Measurements from ENCODE around the gene PLK3.
"Not testable (repeated sequence)": the region's sequence is repeated elsewhere in the genome, so short reads cannot be mapped to it uniquely, and the experiment has no call there.

PLK3 gene

DNA sequence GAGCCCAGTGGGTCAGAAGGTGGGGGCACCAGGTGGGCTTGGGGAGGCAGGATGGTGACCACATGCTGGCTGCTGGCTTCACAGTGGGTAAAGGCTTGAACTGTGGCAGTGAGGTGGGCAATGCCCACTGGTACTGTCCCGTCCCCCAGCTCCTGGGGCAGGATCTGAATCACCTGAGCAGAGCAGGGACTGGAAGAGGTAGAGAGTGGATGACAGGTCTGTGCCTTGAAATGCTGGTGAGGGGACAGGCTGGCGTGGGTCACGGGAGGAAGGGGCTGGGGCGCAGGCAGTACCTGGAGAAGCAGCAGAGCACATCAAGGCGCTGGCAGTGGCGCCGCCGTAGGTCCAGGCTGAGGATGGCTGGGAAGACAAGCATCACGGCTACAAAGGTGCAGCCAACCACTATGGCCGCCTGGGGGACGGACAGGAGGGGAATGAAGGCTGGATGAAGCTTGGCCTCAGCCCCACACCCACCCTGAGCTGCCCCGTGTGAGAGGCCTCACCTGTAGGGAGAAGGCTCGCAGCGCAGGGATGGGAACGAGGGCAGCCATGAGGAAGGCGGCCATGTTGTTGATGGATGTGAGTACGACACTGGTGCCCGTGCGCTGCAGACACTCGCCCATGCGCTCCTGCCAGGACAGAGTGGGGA is 27.9 kb downstream of the PLK3 start:
- ATAC-seq (no peak), DNase-seq (no peak)

DNA sequence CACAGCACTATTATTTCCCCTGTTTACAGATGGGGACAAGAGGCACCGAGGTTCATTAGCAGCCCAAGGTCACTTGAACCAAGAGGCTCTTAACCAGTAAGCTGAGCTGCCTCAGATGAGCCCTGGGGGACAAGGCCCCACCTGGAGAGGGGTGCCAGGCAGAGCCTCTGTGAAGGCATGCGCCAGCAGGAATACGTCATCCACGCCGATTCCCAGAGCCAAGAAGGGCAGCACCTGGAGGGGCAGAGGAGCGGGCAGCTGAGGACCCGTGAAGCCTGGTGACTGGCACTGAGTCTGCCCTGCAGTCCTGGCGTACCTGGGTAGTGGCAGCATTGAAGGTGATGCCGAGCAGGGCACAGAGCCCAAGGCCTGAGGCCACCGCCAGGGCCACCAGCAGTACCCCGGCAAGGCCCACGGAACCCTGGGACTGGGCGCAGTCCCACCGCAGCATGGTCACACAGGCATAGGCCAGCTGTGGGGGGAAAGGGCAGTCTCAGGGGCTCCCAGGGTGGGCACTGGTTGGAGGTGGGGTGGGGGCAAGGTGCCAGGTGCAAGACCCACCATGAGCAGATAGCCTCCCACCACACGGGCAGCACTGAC is 28.8 kb downstream of the PLK3 start:
- DNase-seq (no peak), ATAC-seq (no peak)

DNA sequence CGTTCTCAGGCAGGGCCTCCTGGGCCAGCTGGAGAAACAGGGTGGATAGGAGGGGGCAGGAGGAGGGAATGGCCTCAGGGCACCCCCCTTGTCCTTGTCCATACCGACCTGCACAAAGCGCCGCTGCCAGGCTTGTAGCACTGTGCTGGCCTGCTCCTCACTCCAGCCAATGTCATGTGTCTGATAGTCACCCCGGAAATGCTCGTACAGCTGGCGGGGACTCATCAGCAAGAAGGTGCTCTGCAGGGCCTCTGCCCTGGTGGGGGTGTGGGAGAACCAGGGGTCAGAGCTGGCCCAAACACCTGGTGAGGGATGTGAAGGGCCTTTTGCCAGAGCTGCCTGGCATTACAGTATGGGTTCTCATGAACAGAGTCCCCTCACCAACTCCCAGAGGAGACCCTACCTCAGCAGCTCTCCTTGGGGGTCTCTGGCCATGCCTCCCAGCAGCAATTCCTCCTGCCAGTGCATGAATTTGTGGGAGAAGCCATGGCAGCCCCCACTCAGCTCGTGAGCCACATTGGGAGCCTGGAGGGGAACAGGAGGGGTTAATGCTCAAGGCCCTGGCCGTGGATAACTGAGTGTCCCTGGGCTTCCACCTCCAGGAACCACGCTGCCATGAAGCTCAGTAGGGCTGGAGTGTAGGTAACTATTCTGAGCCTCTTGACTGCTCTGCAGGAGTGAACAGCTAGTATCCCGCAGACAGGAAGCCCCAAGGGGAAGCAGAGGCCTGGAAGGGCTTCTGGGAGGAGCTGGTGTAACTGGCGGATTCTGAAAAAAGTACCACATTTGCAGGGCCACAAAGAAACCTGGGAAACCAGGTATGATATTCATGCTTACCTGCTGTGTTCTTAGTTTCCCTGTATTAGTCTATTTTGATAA is 29.6 kb downstream of the PLK3 start:
- no peak for DNase-seq
- ATAC-seq: no peak

DNA sequence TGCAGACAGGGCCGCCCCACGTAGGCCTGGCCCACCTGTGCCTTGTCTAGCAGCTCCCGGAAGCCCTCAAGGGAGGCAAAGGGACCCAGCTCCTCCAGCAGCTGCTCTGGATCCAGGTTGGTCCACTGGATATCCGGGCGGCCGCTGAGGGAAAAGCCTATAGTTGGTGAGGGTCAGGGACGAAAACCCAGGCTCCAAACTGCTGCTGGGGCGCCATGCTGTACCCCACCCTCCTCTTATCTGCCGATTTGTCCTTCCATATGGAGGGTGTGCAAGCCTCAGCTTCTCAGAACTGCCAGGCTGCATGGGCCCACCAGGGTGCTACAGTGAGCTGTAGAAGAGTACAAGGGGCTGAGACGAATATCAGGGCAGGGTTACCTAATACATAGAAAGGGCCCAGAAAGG is 30.7 kb downstream of the PLK3 start:
- ATAC-seq (no peak), DNase-seq (no peak)

DNA sequence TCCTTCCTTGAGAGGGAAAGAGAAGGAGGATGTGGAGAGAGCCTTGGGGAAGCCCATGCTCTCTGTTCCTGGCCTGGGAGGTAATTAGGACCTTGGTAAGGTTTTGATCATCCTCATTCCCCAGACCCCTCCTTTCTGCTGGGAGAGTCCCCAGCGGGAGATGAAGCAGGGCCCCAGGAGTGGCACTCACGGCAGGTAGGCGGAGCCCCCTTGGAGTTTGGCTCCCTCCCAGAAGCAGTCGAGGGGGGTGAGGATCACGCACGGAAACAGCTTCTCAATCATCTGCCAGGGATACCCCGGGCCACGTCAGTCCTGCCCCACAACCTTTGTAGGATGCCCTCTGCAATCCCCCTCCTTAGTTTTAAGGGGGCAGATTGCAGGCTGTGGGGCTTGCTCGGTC is 31.3 kb downstream of the PLK3 start:
- ATAC-seq: no peak
- DNase-seq: no peak

DNA sequence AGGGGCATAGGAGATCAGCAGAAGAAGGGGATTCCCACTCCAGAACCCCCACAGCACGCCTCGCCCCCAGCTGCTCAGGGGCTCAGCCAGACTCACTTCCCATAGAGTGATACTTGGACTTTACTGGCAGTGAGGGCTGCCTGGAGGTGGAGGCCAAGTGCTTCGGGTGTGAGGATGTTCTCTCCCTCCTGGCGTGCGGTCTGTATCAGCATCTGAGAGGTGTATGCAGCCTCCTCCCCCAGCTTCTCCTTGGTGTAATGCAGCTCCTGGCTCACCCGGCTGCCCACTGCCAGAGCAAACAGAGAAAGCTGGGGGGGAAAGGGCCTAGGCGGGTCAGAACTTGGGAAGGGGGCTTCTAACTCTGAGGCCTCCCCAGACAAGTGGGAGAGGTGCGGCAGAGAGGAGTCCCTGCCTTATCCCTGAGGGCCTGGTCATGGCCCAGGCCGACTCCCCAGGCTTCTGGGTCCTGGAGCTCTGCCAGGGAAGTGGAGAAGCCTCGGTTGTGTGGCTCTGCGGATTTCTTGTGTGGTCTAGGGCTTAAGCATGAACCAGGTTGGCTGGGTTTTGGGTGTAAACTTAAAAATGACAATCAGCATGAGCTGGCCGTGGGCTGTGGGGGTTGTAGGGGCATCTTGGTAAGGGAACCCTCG is 32.0 kb downstream of the PLK3 start:
- DNase-seq (no peak), ATAC-seq (no peak)

DNA sequence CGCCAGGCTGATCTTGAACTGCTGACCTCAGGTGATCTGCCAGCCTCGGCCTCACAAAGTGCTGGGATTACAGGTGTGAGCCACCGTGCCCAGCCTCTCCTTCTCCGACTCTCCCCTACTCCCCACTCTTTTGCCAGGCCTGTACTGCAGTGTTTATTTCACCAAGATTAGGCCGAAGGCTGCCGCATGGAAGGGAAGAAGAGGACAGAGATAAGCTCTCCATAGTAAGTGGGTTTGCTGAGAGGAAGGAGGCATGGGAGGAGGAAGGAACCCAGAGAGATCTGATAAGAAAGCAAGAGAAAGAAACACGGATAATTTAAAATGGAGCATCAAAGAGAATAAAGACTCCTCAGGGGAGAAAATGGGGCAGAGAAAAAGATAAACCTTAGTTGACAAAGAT is 34.2 kb downstream of the PLK3 start:
- no peak for DNase-seq

DNA sequence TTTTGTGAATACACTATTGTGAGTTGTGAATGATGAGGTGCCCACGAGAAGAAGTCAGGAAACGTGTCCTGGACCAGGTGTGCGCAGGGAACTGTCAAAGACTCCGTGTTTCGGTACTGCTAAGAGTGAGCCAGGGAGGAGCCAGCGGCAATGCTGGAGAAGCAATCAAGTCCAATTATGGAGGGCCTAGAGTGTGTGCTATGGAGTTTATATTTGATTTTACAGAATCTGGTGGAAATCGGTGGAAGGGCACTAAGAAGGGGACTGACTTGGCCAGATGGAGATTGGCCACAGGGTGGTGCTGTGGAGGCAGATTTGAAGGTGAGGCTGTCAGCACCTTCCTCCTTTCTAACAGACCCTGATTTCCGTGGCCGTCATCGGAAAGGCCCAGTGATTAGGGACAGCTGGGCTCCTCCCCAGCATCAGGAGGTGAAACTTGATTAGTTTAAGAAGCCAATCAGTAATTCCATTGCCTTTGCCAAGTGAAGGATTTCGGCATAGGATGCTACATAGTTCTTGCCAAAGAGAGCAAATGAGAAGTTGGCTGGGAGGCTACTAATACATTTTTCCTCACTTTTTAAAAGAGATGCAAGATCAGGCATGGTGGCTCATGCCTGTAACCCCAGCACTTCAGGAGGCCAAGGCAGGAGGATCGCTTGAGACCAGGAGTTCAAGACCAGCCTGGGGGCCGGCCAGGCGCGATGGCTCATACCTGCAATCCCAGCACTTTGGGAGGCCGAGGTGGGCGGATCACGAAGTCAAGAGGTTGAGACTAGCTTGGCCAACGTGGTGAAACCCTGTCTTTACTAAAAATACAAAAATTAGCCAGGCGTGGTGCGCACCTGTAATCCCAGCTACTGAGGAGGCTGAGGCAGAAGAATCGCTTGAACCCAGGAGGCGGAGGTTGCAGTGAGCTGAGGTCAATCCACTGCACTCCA is 35.8 kb downstream of the PLK3 start:
- DNase-seq: peak; percentile 95
- peak; percentile 93 for ATAC-seq

More for the DNA sequence above, 34.2 kb downstream of the PLK3 start:
- no peak for ATAC-seq

DNA sequence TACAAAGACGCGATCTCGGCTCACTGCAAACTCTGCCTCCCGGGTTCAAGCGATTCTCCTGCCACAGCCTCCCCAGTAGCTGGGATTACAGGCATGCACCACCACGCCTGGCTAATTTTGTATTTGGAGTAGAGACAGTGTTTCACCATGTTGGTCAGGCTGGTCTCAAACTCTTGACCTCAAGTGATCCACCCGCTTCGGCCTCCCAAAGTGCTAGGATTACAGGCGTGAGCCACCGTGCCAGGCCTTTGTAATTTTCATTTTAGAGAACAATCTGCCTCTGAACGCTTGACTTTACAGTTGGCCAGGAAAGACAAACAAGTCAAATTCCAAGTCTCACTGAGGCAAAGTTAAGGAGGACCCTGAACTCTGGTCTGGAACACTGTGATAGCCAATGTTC is 38.1 kb downstream of the PLK3 start:
- ATAC-seq, DNase-seq: not testable (repeated sequence)

DNA sequence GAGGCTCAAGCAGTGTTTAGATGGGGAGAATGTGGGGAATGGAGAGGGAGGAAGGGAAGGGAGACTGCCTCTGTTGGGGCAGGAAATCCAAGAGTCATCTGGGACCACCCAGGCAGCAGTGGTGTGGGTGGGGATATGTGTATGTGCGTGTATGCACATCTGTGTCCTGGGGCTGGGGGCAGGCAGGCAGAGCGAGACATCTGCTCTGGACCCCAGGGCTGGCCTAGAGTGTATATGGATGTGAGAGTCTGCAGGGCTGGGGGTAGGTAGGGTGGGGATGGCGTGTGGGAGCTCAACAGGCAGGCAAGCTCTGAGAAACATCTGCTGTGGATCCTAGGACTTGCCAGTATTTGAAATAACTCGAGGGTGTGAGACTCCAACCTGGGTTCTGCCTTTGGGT is 39.4 kb downstream of the PLK3 start:
- ATAC-seq: no peak

DNA sequence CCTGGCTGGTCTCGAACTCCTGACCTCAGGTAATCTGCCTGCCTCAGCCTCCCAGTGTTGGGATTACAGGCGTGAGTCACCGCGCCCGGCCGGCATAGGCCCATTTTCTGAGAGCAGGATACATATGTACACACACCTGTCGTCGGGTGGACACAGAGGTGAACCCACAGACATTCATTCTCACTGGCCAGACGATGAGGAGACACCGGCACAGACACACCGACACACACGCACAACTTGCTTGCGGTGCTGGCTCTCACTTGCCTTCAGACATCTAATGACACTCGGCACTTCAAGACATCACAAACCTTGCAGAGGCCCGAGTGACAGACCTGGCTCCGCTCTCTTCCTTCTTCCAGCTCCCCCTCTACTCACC is 42.3 kb downstream of the PLK3 start:
- DNase-seq (no peak), ATAC-seq (no peak)

More for the DNA sequence above, 39.4 kb downstream of the PLK3 start:
- DNase-seq: no peak

DNA sequence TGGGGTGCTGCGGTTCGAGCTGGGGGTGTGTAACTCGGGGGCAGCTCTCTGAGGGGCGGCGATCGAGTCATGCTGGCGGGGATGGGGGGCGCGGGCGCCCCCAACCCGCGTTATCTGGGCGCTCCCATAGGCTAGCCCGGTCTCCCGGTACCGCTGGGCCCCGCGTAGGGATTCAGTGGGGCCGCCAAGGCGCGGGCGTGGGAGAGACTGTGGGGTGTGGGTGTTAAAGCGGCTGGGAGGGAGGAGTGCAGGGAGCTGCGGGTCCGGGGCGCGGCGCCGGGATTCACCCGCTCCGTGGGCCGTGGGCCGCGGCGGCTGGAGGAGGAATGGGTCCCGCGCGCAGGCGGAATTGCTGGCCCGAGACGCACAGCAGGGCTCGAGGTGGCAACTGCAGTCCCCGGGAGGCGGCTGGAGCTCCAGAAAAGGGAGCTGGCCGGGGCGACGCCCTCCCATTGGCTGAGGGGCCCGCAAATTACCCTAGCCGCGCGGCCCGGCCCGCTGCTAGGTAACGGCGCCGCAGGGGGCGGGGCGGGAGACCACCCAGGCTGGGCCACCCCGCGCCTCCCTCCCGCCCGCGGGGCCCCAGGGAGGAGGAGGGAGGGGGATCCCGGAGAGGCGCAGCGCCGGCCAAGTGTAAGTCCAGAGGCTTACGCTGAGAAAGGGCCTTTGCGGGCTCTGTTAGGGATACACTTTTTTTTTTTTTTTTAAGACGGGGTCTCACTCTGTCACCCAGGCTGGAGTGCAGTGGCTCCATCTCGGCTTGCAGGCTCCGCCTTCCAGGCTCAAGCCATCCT is 42.9 kb downstream of the PLK3 start, which contains the start of gene PTCH2:
Gene PTCH2 (minus strand): TSS at position 392 of the 794 bp plus-strand sequence. CDS start 321 bp downstream, at position 71.
- ATAC-seq (peak; percentile 76), DNase-seq (peak; percentile 56)

DNA sequence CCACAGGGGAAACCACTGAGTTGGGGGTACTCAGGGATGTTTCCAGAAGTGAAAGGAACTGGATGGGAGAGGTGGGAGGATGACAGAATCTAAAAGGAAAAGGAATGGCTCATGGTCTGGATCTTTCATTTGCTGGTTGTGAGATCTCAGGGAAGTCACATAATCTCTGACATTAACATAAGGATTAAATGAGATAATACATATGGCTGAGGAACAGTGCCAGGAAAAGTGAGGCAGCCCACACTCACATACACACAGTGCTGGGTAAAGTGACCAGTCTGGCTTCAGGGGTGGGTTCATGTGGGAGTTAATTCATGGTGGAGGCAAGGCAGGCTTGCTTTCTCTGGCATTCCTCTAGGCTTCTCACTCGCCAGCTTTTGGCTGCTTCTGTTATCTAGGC is 46.8 kb downstream of the PLK3 start:
- DNase-seq (no peak), ATAC-seq (no peak)

DNA sequence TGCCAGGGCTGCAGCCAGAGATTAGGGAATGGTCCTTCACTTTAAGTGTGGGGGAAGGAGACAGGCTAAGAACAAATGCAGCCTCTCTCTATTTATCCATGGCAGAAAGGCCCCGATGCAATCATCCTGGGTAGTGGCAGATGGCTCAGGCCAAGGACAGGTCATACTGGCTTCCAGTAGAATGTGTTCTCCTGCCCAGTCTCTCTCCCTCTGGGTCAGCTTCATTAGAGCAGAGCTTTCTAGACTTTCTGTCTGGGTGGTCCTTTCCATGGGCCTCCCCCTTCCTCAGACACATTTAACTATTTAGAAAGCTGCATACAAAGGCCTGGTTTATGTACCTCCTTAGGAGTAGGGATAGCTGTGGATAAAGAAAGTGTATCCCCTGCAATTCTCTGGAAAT is 47.7 kb downstream of the PLK3 start:
- no peak for ATAC-seq
- DNase-seq: no peak

DNA sequence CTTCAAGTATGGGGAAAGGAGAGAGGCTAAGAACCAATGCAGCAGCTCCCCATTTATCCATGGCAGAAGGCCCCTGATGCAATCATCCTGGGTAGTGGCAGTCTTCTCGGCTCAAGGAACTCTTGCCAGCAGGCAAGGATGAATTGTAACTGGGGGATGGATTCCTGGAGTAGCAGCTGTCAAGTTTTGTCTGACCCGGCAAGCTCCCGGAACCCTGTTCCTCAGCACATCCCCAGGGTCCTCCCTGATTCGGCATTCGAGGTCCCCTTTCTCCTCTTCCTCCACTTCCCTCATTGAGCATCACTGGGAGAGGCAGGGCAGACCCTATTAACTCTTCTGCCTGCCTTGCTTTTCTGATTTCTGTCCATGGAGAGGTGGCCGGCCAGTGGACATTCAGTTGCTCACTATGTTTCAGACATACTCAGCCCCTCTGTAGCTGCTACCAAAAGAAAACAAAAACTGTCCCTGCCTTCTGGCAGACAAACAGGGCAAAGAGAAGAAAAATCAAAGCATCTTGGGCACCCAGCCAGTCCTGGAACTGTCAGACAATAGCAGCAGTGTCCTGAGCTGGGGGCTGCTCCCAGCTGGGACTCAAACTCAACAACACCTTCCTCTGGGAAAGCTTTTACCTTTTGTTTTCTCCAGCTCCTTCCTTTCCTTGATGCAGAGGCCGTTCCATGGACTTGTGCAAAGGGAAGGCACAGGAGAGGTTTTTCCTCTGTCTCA is 48.4 kb downstream of the PLK3 start:
- no peak for DNase-seq
- ATAC-seq: no peak

DNA sequence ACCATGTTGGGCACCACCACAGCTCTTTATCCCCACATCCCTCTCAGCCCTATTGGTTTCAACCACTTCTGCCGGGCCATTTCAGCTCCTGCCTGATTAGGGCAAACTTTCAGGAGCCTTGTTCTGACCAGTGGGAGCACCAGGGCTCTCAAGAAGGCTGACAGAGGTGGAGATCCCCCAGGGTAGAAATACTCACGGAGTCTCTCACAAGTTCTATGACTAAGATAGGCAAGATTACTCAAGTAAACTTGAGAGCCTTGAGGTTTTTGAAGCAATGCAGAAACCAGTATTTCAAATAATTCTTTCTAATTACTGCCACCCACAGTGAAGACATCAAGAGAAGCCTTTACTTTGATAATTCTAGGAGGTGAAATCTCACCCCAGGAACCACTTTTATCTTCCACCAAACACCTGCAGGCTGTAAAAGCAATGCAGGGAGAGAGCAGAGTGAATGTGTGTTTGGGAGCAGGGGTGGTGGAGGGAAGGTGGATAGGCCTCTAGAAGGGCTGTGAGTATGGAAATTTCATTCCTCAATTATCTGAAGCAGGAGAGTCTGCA is 49.5 kb downstream of the PLK3 start:
- ATAC-seq (peak; percentile 60), DNase-seq (no peak)

DNA sequence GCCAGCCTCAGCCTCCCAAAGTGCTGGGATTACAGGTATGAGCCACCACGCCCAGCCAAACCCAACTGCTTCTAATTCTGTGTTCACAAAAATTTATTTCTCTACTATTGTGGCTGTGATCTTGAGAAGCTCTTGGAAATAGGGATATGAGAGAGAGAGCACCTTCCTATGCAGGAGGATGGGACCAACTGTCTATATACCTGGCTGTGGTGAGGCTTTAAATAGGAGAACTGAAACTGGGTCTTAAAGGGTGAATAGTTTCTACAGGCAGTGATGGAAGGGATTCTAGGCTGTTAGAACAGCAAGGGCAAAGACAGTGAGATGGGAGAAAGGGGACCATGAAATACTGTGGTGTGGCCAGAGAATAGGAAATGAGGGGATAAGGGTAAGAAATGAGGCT is 51.1 kb downstream of the PLK3 start:
- no peak for ATAC-seq
- no peak for DNase-seq

DNA sequence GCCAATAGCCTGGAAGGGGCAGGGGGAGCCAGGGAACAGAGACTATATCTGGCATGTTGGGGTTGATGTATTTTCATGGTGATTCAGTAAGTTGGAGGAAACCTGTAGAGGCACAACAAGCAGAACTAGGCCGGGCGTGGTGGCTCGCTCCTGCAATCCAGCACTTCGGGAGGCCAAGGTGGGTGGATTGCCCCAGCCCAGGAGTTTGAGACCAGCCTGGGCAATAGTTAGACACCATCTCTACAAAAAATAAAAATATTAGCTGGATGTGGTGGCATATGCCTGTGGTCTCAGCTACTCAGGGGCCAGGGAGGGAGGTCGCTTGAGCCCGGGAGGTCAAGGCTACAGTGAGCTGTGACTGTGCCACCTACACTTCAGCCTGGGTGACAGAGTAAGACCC is 53.0 kb downstream of the PLK3 start:
- ATAC-seq (no peak), DNase-seq (no peak)

DNA sequence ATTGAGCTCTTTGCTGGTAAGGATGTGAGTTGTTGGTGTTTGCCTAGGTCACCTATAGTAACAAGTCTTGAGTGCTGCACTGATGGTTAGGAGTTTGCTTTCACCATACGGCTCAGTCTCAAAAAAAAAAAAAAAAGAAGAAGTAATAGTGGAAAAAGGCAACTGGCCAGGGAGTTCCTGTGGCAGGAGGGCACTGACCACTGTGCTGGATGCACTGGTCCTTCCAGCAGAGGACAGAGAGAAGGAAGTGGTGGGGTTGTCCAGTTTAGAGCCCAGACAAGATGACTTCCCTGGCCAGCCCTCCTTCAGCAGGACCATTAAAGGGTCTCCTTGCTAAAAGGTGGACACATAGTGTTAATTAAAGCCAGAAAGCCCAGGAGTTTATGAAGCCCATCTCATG is 54.8 kb downstream of the PLK3 start:
- DNase-seq: no peak
- ATAC-seq: no peak

Measured in stimulated activated naive CD8-positive, alpha-beta T cell treated with anti-CD3 and anti-CD28 coated beads, Interleukin-15, Interleukin-2, amounts not matched to agents 100 U/mL and 50 U/mL, for 24 hours (primary cell).